ENCODE data around the gene TRABD2B.

GRCh38 chr1:47771751-47772150 is 225.4 kb downstream of the TRABD2B start:
- no peak for TF ChIP-seq CTCF (IDR thresholded peaks at IDR 0.05; ENCODE audit: insufficient read depth, low read depth, low read length)
- TF ChIP-seq EZH2 (IDR thresholded peaks at IDR 0.05; ENCODE audit: insufficient read depth, low read length), result no peak
